Ishikawa (cell line): ENCODE data around the gene BMP6.

ENCODE experiments used
- CEBPB ChIP-seq: IDR thresholded peaks from 2 replicates; pipeline ENCODE4 v1.6.1; 2012
- CREB1 ChIP-seq: IDR thresholded peaks from 2 replicates; pipeline ENCODE4 v1.6.1; 2012; ENCODE audit warnings: low read depth
- EGR1 ChIP-seq: IDR thresholded peaks from 2 replicates; pipeline ENCODE4 v1.6.1; 2012
- EP300 ChIP-seq: IDR thresholded peaks from 2 replicates; pipeline ENCODE4 v1.6.1; 2012; ENCODE audit warnings: borderline replicate concordance
- FOXM1 ChIP-seq: IDR thresholded peaks from 2 replicates; pipeline ENCODE4 v1.6.1; 2012; ENCODE audit warnings: low read depth, borderline replicate concordance
- MAX ChIP-seq: IDR thresholded peaks from 2 replicates; pipeline ENCODE4 v1.6.1; 2012
- NFIC ChIP-seq: IDR thresholded peaks from 2 replicates; pipeline ENCODE4 v1.6.1; 2012
- RAD21 ChIP-seq: IDR thresholded peaks from 2 replicates; pipeline ENCODE4 v1.6.1; 2012; ENCODE audit warnings: low read depth
- REST ChIP-seq: IDR thresholded peaks from 2 replicates; pipeline ENCODE4 v1.6.1; 2012; ENCODE audit warnings: low read depth, mild to moderate bottlenecking
- TAF1 ChIP-seq: IDR thresholded peaks from 2 replicates; pipeline ENCODE4 v1.6.1; 2012; ENCODE audit warnings: low read depth, mild to moderate bottlenecking
- TCF12 ChIP-seq: IDR thresholded peaks from 2 replicates; pipeline ENCODE4 v1.6.1; 2012; ENCODE audit warnings: low read depth
- TEAD4 ChIP-seq: IDR thresholded peaks from 2 replicates; pipeline ENCODE4 v1.6.1; 2012
- USF1 ChIP-seq: IDR thresholded peaks from 2 replicates; pipeline ENCODE4 v1.6.1; 2012
- YY1 ChIP-seq: IDR thresholded peaks from 2 replicates; pipeline ENCODE4 v1.6.1; 2012; ENCODE audit warnings: low read depth
- ZBTB7A ChIP-seq: IDR thresholded peaks from 2 replicates; pipeline ENCODE4 v1.6.1; 2012; ENCODE audit warnings: low read depth

BMP6 gene

GRCh38 chr6:7866526-7866925, 140.6 kb downstream of the BMP6 start:
- TF ChIP-seq EGR1 (no peak), TEAD4 (no peak), YY1 (no peak), TCF12 (no peak), CREB1 (no peak), MAX (no peak), EP300 (no peak), NFIC (no peak), TAF1 (no peak), FOXM1 (no peak), CEBPB (no peak), ZBTB7A (no peak), RAD21 (no peak), REST (no peak), USF1 (no peak)

- TF ChIP-seq EGR1 (no peak), EP300 (no peak), FOXM1 (no peak), YY1 (no peak), TAF1 (no peak), ZBTB7A (no peak), NFIC (no peak), CREB1 (no peak), USF1 (no peak), CEBPB (no peak), TEAD4 (no peak)
Observed at GRCh38 chr6:7868926-7869325, 143.0 kb downstream of the BMP6 start.

GRCh38 chr6:7878401-7878964, 152.6 kb downstream of the BMP6 start:
- TF ChIP-seq TEAD4 (no peak), TCF12 (no peak), ZBTB7A (no peak), EP300 (no peak), CEBPB (no peak), FOXM1 (no peak), EGR1 (no peak), CREB1 (no peak), TAF1 (no peak), NFIC (no peak), MAX (no peak), USF1 (no peak), YY1 (no peak)

- no peak for TF ChIP-seq ZBTB7A
- TF ChIP-seq RAD21 = no peak
- no peak for TF ChIP-seq CREB1
- TF ChIP-seq YY1 = no peak
- TF ChIP-seq USF1 = no peak
- TF ChIP-seq TAF1 = no peak
- TF ChIP-seq TEAD4 = no peak
- TF ChIP-seq MAX = no peak
- TF ChIP-seq NFIC = no peak
- TF ChIP-seq FOXM1 = no peak
- no peak for TF ChIP-seq TCF12
Observed at GRCh38 chr6:7879043-7879442, 153.1 kb downstream of the BMP6 start.

- TF ChIP-seq TAF1 = no peak
- no peak for TF ChIP-seq MAX
- TF ChIP-seq NFIC = no peak
- no peak for TF ChIP-seq FOXM1
- TF ChIP-seq TEAD4 = no peak
- no peak for TF ChIP-seq EP300
- no peak for TF ChIP-seq TCF12
- TF ChIP-seq REST = no peak
- no peak for TF ChIP-seq ZBTB7A
- TF ChIP-seq RAD21 = no peak
- TF ChIP-seq CEBPB = no peak
- TF ChIP-seq CREB1 = no peak
- TF ChIP-seq USF1 = no peak
- TF ChIP-seq YY1 = no peak
- TF ChIP-seq EGR1 = no peak
Observed at GRCh38 chr6:7879579-7879978, 153.7 kb downstream of the BMP6 start.
